Smooth muscle cell (in vitro differentiated cells): Measurements from ENCODE around the gene CDC42SE1. TPM values are rescaled to one million over a fixed set of nuclear protein-coding genes. Genes with fewer than 3 reads are reported as not detected.
A peak's percentile ranks its signal among the peaks of the same experiment; 100 is the strongest.

ENCODE experiments used
- DNase-seq: peaks from one replicate; lab custom pipeline; 2025; ENCODE audit not compliant: unreplicated experiment; lab: John Stamatoyannopoulos, UW
- H2AFZ ChIP-seq: fragments of 200-600 bp; sonication (generic); 2 replicates; pipeline ENCODE4 v1.6.0; 2016; ENCODE audit warnings: antibody characterized with exemption, low read depth, mild to moderate bottlenecking
- H3F3A ChIP-seq: fragments of 200-600 bp; sonication (generic); 2 replicates; pipeline ENCODE4 v1.6.0; 2017; ENCODE audit warnings: antibody characterized with exemption, low read depth
- H3K27ac ChIP-seq: fragments of 200-600 bp; sonication (generic); 2 replicates; pipeline ENCODE4 v1.5.1; 2016; ENCODE audit warnings: low read depth, mild to moderate bottlenecking
- H3K27me3 ChIP-seq: fragments of 200-600 bp; sonication (generic); 2 replicates; pipeline ENCODE4 v1.6.1; 2016; ENCODE audit warnings: low read depth, mild to moderate bottlenecking
- H3K36me3 ChIP-seq: fragments of 200-600 bp; sonication (generic); 2 replicates; pipeline ENCODE4 v1.5.1; 2016; ENCODE audit warnings: low read depth
- H3K4me1 ChIP-seq: fragments of 200-600 bp; sonication (generic); 2 replicates; pipeline ENCODE4 v1.5.1; 2016; ENCODE audit warnings: low read depth
- H3K4me2 ChIP-seq: fragments of 200-600 bp; sonication (generic); 2 replicates; pipeline ENCODE4 v1.6.0; 2016; ENCODE audit warnings: mild to moderate bottlenecking
- H3K4me3 ChIP-seq: fragments of 200-600 bp; sonication (generic); 2 replicates; pipeline ENCODE4 v1.5.1; 2016; ENCODE audit warnings: mild to moderate bottlenecking
- H3K79me2 ChIP-seq: fragments of 200-600 bp; sonication (generic); 2 replicates; pipeline ENCODE4 v1.6.0; 2016; ENCODE audit warnings: low read depth, mild to moderate bottlenecking
- H3K9ac ChIP-seq: fragments of 200-600 bp; sonication (generic); 2 replicates; pipeline ENCODE4 v1.6.0; 2016; ENCODE audit warnings: low read depth
- H3K9me3 ChIP-seq: fragments of 200-600 bp; sonication (generic); replicated peaks from 2 replicates; pipeline ENCODE4 v1.5.1; 2016; ENCODE audit warnings: low read depth
- H4K20me1 ChIP-seq: fragments of 200-600 bp; sonication (generic); 2 replicates; pipeline ENCODE4 v1.6.0; 2016; ENCODE audit warnings: low read depth
- CTCF ChIP-seq: fragments of 200-600 bp; sonication (generic); IDR thresholded peaks from 2 replicates; pipeline ENCODE4 v1.5.1; 2017; ENCODE audit warnings: borderline replicate concordance, mild to moderate bottlenecking, antibody characterized with exemption; ENCODE audit not compliant: insufficient read depth, poor library complexity, severe bottlenecking
- WGBS: methylation state at CpG from one replicate; pipeline ENCODE4 v1.1.7; 2016; ENCODE audit warnings: low lambda C conversion rate; 5-methylcytosine and 5-hydroxymethylcytosine counted together
- polyA plus RNA-seq: library from polyadenylated mRNA; unstranded; fragments of >200 nt; fragmentation: Nextera tagmentation; extraction: Ambion mirVana; gene quantifications from 2 replicates; pipeline ENCODE4 v1.2.1, GENCODE V29; 2016
- total RNA-seq: library from RNA; depleted of rRNA; stranded (reverse); fragments of >200 nt; gene quantifications from 2 replicates; pipeline ENCODE4 v1.2.3, GENCODE V29; 2014

The CDC42SE1 gene
- total and polyA plus RNA-seq, 2 experiments from 2014 or later: 15.2 to 63.3 TPM

GRCh38 chr1:151051356-151052009 lies 7.9 kb downstream of the CDC42SE1 start:
- no peak overlapping the region for H3K4me3 ChIP-seq
- peaks cover 54% of the 10 kb centered on the region for H3F3A ChIP-seq
- H3K27ac ChIP-seq: peak overlapping the region; percentile 32
- H3K79me2 ChIP-seq: peaks cover 23% of the 10 kb centered on the region
- peaks cover 9% of the 10 kb centered on the region for H3K36me3 ChIP-seq
- no peak for DNase-seq
- H3K27me3 ChIP-seq: no peaks in the 10 kb centered on the region
- TF ChIP-seq CTCF: no peak
- H4K20me1 ChIP-seq: peaks cover 36% of the 10 kb centered on the region
- H3K4me2 ChIP-seq: no peak overlapping the region
- H2AFZ ChIP-seq: no peak overlapping the region
- whole genome bisulfite sequencing: 85% methylated on average over 2 of the region's 2 CpGs
- H3K4me1 ChIP-seq: no peaks in the 10 kb centered on the region
- H3K9me3 ChIP-seq: no peaks in the 10 kb centered on the region
- H3K9ac ChIP-seq: no peak overlapping the region

- peaks cover 9% of the 10 kb centered on the region for H3K79me2 ChIP-seq
- H3K9me3 ChIP-seq: no peaks in the 10 kb centered on the region
- H2AFZ ChIP-seq: no peak overlapping the region
- no peak overlapping the region for H3K9ac ChIP-seq
- peaks cover 23% of the 10 kb centered on the region for H4K20me1 ChIP-seq
- 86% methylated on average over 2 of the region's 2 CpGs for WGBS
- no peak for DNase-seq
- no peak overlapping the region for H3K4me2 ChIP-seq
- H3K27ac ChIP-seq: peak overlapping the region; percentile 32
- H3K36me3 ChIP-seq: peaks cover 9% of the 10 kb centered on the region
- no peaks in the 10 kb centered on the region for H3K27me3 ChIP-seq
- no peak overlapping the region for H3K4me3 ChIP-seq
- peaks cover 48% of the 10 kb centered on the region for H3F3A ChIP-seq
- H3K4me1 ChIP-seq: no peaks in the 10 kb centered on the region
- TF ChIP-seq CTCF: no peak
Observed at GRCh38 chr1:151050051-151050688, 9.3 kb downstream of the CDC42SE1 start.

- DNase-seq: no peak
- H3K27me3 ChIP-seq: no peaks in the 10 kb centered on the region
- H3K36me3 ChIP-seq: peaks cover 9% of the 10 kb centered on the region
- 96% methylated on average over 5 of the region's 5 CpGs for WGBS
- no peak overlapping the region for H3K27ac ChIP-seq
- H4K20me1 ChIP-seq: peaks cover 16% of the 10 kb centered on the region
- H3K79me2 ChIP-seq: peaks cover 3% of the 10 kb centered on the region
- H3K4me3 ChIP-seq: no peak overlapping the region
- H2AFZ ChIP-seq: no peak overlapping the region
- no peak overlapping the region for H3K9ac ChIP-seq
- H3K4me2 ChIP-seq: peak overlapping the region; percentile 23
- H3K9me3 ChIP-seq: no peaks in the 10 kb centered on the region
- peaks cover 41% of the 10 kb centered on the region for H3F3A ChIP-seq
- no peak for TF ChIP-seq CTCF
- H3K4me1 ChIP-seq: no peaks in the 10 kb centered on the region
Observed at GRCh38 chr1:151049458-151049857, 10.0 kb downstream of the CDC42SE1 start.
